HG02938 (cell line): ENCODE data around the gene FUT8.
"Not testable (repeated sequence)": the region's sequence is repeated elsewhere in the genome, so short reads cannot be mapped to it uniquely, and the experiment has no call there.

Source experiments
- ATAC-seq: cut with Tn5 transposase; IDR thresholded peaks from one replicate; pipeline ENCODE4 v1.9.1; 2021; ENCODE audit warnings: mild to moderate bottlenecking, moderate library complexity; ENCODE audit not compliant: unreplicated experiment

The FUT8 gene

GRCh38 chr14:65415613-65416012 is 3.1 kb downstream of the FUT8 start:
- no peak for ATAC-seq

- ATAC-seq = no peak
These were observed 7.2 kb downstream of the FUT8 start for GRCh38 chr14:65419593-65420252.

GRCh38 chr14:65421201-65421981 is 8.9 kb downstream of the FUT8 start:
- no peak for ATAC-seq

- ATAC-seq = no peak
These were observed 9.7 kb downstream of the FUT8 start for GRCh38 chr14:65422088-65422834.

DNA sequence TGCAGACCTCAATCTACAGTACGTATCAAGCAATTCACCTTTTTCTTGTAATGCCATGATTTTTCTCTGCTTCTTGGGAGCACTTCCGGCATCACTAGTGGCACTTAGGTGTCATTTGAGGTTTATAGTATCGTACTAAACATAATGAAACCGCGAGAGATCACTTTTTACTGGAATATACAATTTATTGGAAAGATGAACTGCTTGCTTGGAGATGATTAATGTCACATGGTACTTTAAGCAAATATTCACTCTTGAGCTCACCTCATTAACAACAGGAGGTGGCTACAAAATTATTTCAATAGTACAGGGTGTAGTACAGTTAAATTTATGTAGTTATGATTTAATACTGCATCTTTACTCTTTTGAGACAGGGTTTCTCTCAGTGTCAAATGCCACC is 11.5 kb downstream of the FUT8 start:
- ATAC-seq = no peak

DNA sequence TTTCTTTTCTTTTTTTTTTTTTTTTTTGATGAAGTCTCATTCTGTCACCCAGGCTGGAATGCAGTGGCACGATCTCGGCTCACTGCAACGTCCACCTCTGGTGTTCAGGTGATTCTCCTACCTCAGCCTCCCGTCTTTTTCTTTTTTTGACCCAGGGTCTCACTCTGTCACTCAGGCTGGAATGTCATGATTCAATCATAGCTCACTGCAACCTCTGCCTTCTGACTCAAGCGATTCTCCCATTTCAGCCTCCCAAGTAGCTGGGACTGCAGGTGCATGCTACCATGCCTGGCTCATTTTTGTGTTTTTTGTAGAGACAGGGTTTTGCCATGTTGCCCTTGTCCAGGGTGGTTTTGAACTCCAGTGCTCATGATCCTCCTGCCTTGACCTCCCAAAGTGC is 12.0 kb downstream of the FUT8 start:
- ATAC-seq = no peak

DNA sequence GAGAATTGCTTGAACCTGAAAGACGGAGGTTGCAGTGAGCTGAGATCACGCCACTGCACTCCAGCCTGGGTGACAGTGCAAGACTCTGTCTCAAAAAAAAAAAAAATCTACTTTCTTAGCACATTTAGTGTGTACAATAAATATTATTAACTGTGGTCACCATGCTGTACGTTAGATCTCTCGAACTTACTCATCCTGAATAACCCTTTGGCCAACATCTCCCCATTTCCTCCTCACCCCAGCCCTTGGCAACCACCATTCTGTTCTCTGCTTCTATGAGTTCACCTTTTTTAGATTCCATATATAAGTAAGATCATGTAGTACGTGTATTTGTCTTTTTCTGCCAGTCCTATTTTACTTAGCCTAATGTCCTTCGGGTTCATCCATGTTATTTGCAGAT is 13.4 kb downstream of the FUT8 start:
- no peak for ATAC-seq

- ATAC-seq = not testable (repeated sequence)
These were observed 14.4 kb downstream of the FUT8 start for GRCh38 chr14:65426902-65427301.

DNA sequence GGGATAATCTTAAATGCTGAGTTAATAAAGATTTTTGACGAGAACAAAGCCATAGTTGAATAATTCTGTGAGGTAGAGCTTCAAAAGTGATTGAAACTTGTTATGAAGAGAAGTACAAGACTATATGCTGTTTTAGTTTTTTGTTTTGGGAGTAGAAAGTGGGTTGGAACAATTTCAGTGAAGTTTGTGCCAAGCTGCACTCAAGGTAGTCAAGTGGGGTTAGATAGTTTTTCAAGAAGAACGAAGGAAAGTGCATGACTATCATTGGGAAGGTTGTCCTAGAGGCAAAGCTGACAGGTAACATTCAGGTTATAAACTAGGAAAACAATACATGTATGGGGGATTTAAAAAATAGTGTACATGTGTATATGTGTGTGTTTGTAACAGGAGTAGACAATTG is 16.2 kb downstream of the FUT8 start:
- no peak for ATAC-seq

- no peak for ATAC-seq
These were observed 17.2 kb downstream of the FUT8 start for GRCh38 chr14:65429757-65430156.

DNA sequence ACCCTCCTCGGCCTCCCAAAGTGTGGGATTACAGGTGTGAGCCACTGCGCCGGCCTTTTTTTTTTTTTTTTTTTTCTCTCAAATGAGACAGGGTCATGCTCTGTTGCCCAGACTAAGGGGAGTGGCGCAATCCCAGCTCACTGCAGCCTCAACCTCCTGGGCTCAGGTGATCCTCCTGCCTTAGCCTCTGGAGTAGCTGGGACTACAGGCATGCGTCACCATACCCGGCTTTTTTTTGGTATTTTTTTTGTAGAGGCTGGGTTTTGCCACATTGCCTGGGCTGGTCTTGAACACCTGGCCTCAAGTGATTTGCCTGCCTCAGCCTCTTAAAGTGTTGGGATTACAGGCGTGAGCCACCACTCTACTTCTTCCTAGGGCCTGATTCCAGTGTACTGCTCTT is 18.7 kb downstream of the FUT8 start:
- ATAC-seq = no peak

GRCh38 chr14:65431951-65432350 is 19.4 kb downstream of the FUT8 start:
- no peak for ATAC-seq

DNA sequence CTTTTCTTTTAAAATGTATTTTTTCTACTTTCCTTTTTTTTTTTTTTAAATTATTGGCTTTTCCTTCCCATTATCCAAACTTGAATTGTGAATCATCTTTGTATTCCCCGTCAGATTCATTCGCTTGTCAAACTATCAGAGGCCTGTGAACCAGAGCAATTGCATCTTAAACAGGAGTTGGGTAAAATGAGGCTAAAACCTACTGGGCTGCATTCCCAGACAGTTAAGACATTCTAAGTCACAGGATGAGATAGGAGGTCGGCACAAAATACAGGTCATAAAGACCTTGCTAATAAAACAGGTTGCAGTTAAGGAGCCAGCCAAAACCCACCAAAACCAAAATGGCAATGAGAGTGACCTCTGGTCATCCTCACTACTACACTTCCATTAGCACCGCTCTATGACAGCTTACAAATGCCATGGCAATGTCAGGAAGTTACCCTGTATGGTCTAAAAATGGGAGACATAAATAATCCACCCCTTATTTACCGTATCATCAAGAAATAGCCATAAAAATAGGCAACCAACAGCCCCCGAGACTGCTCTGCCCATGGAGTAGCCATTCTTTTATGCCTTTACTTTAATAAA is 19.9 kb downstream of the FUT8 start:
- no peak for ATAC-seq

- peak; percentile 49 for ATAC-seq
These were observed 20.6 kb downstream of the FUT8 start for GRCh38 chr14:65433157-65433556.

DNA sequence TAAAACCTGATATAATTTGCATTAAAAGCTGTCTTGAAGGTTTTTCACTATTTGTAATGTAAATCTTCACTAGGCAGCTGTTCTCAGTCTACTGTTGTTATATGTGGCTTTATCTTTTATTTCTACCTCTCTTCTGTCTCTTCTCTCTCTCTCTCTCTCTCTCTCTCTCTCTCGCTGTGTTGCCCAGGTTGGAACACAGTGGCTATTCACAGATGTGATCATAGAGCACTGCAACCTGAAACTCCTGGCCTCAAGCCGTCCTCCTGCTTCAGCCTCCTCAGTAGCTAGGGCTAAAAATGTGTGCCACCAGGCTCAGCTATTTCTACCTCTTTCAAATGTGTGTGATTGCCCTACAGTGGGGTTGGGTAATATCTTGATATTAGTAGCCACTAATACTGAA is 21.1 kb downstream of the FUT8 start:
- ATAC-seq = peak; percentile 20

- ATAC-seq = no peak
These were observed 21.8 kb downstream of the FUT8 start for GRCh38 chr14:65434216-65434850.

- ATAC-seq = no peak
These were observed 25.9 kb downstream of the FUT8 start for GRCh38 chr14:65438266-65438933.

GRCh38 chr14:65439117-65439516 is 26.6 kb downstream of the FUT8 start:
- no peak for ATAC-seq

GRCh38 chr14:65440230-65440629 is 27.7 kb downstream of the FUT8 start:
- ATAC-seq = no peak

DNA sequence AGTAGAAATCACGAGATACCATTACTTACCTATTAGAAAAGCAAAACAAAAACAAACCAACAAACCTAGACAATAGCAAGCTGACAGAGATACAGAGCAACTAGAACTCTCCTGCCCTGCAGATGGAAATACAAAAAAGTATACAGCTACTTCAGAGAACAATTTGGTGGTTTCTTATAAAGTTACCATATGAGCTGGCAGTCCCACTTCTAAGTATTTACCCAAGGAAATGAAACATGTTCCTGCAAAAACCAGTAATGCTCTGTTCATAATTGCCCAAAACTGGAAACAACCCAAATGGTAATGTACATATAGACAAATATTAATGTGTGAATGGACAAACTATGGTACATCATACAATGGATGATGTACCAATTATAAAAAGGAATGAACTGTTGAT is 31.7 kb downstream of the FUT8 start:
- no peak for ATAC-seq
